IPS-18c (cell line): ENCODE data around the gene IMMP2L.
"Not testable (repeated sequence)": the region's sequence is repeated elsewhere in the genome, so short reads cannot be mapped to it uniquely, and the experiment has no call there.

Source experiments
- H3K4me3 ChIP-seq: 2 replicates; pipeline ENCODE4 v1.7.0; 2013; ENCODE audit warnings: low read depth, mild to moderate bottlenecking, low read length, moderate library complexity; ENCODE audit not compliant: insufficient read depth
- H3K9me3 ChIP-seq: one replicate; pipeline ENCODE4 v1.6.1; 2013; ENCODE audit warnings: mild to moderate bottlenecking, low read length, moderate library complexity; ENCODE audit not compliant: control insufficient read depth, insufficient read depth

The IMMP2L gene

DNA sequence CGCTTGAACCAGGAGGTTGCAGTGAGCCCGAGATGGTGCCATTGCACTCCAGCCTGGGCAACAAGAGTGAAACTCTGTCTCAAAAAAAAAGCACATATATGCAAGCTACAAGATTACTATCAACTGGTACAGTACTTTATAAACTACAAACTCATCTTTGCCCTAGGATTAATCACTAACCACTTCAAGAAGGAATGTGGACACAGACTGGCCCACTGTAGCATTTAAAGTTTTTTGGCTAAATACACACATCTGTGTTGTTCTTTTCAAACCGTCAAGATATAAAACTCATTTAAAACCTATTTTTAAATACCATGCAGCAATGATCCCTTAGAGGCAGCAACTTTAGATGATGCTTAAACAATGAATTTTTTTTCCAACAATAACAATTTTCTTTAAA, 205.4 kb downstream of the IMMP2L start:
- H3K9me3 ChIP-seq: no peaks in the 10 kb centered on the region
- H3K4me3 ChIP-seq: no peak overlapping the region

DNA sequence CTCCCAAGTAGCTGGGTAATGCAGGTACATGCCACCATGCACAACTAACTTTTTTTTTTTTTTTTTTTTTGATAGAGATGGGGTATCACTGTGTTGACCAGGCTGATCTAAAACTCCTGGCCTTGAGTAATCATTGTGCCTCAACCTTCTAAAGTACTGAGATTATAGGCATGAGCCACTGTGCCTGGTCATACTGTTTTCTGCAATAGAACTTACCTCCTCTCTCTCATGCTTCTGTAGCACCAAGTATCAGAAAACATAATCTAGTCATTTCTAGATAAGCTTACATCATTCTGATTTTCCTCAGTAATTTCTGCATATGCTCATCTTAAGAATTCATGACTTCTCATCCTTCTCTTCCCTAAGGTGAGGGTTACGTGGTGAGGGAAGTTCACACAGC, 210.0 kb downstream of the IMMP2L start:
- Histone ChIP-seq H3K9me3 (no peaks in the 10 kb centered on the region), H3K4me3 (no peak overlapping the region)

- Histone ChIP-seq H3K4me3 (no peak overlapping the region), H3K9me3 (no peaks in the 10 kb centered on the region)
Measured at GRCh38 chr7:111346219-111346618, 216.1 kb downstream of the IMMP2L start.

DNA sequence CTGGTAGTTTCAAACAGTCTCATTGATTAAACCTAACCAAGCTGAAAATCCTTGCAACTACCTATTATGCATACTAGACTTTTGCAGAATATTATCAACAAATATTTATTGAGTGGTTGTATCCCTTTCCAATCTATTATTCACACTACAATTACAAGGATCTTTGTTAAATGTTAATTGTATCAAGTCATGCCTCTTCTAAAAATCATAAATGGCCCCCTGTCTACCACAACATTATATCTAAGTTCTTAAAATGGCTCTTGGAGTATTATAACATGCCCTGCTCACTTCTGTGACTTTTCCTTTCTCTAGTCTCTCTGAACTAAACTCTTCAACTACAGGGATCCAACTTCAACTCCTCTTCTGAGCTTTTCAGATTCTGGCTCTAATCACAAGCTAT, 219.3 kb downstream of the IMMP2L start:
- Histone ChIP-seq H3K9me3 (no peaks in the 10 kb centered on the region), H3K4me3 (no peak overlapping the region)

DNA sequence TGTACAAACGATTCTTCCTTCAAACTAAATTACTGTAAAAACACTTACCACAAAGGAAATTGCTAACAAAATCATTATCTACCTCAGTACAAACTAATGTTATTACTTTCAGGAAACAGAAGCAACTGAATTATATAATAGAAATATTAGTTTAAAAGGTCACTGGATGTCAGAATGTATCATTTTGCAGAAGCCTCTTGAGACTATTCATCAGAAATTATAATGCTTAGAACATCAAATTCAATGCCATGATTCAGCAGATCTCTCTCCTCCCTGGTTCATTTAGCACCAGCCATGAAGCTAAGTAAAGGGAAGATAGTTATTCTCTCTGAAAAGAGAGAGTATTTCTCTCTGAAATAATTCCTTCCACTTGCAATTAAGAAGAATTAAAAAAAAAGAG, 223.3 kb downstream of the IMMP2L start:
- Histone ChIP-seq H3K4me3 (no peak overlapping the region), H3K9me3 (no peaks in the 10 kb centered on the region)

DNA sequence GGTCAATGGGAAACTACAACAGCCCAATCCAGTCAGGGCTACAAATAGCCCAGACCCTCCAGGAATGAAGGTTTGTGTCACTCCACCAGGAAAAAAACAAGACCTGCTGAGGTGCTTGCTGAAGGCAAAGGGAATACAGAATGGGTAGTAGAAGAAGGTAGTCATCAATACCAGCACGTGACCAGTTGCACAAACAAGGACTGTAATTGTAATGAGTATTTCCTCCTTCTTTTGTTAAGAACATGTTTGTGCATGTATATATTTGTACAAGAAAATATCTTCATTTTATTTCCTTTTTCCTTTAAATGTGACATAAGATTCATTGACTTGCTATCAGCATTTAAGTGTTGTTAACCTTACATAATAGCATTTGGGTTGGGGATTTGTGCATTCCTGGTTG, 229.3 kb downstream of the IMMP2L start:
- no peaks in the 10 kb centered on the region for H3K9me3 ChIP-seq
- H3K4me3 ChIP-seq: no peak overlapping the region

- Histone ChIP-seq H3K9me3 (no peaks in the 10 kb centered on the region), H3K4me3 (no peak overlapping the region)
Measured at GRCh38 chr7:111330235-111330523, 232.1 kb downstream of the IMMP2L start.

- no peak overlapping the region for H3K4me3 ChIP-seq
- no peaks in the 10 kb centered on the region for H3K9me3 ChIP-seq
Measured at GRCh38 chr7:111329367-111330234, 232.7 kb downstream of the IMMP2L start.

- no peaks in the 10 kb centered on the region for H3K9me3 ChIP-seq
- H3K4me3 ChIP-seq: no peak overlapping the region
Measured at GRCh38 chr7:111328487-111328886, 233.8 kb downstream of the IMMP2L start.

DNA sequence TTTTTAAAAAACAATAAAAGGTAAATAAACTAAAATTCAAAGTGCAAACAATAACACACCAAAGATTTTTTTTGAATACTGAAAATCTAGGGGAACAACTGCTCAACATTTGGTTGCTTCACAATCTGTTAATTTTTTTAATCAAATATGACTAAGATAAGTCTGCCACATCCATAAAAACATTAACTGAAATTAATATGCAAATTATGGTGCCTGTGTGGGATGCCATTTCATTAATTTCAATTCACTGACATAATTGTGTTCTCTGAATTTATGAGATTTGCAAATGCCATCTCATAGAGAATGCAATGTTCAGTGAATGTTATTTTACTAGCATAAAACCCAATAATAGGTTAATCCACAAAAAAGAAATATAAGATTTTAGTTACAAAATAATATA, 237.5 kb downstream of the IMMP2L start:
- H3K4me3 ChIP-seq: no peak overlapping the region
- H3K9me3 ChIP-seq: no peaks in the 10 kb centered on the region

GRCh38 chr7:111324228-111324627, 238.1 kb downstream of the IMMP2L start:
- H3K9me3 ChIP-seq: no peaks in the 10 kb centered on the region

DNA sequence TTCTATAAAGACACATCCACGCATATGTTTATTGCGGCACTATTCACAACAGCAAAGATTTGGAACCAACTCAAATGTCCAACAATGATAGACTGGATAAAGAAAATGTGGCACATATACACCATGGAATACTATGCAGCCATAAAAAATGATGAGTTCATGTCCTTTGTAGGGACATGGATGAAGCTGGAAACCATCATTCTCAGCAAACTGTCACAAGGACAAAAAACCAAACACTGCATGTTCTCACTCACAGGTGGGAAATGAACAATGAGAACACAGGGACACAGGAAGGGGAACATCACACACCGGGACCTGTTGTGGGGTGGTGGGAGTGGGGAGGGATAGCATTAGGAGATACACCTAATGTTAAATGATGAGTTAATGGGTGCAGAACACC, 238.6 kb downstream of the IMMP2L start:
- not testable (repeated sequence) for H3K4me3 ChIP-seq, H3K9me3 ChIP-seq

More at GRCh38 chr7:111324228-111324627, 238.1 kb downstream of the IMMP2L start:
- no peak overlapping the region for H3K4me3 ChIP-seq

DNA sequence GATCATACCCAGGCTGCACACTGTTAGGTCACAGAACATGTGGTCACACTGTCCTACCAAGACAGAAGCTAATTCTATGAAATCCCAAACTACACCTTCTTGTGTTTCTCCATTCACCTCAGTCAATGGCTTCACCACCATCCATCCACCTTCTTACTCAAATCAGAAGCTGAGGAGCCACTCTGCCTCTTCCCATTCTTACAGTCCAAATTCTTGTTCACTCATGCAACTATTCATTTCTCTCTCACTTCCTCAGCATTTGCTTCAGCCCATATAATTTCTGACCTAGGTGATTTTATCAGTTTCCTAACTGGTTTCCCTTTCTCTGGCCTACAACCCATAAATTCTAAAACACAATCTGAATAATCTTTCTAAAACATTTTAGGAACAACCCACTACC, 242.2 kb downstream of the IMMP2L start:
- H3K4me3 ChIP-seq: no peak overlapping the region

GRCh38 chr7:111312966-111313365, 249.3 kb downstream of the IMMP2L start:
- H3K9me3 ChIP-seq: no peaks in the 10 kb centered on the region

More for the DNA sequence above, 242.2 kb downstream of the IMMP2L start:
- H3K9me3 ChIP-seq: no peaks in the 10 kb centered on the region

GRCh38 chr7:111308691-111309090, 253.6 kb downstream of the IMMP2L start:
- H3K4me3 ChIP-seq: no peak overlapping the region
- no peaks in the 10 kb centered on the region for H3K9me3 ChIP-seq

More at GRCh38 chr7:111312966-111313365, 249.3 kb downstream of the IMMP2L start:
- H3K4me3 ChIP-seq: no peak overlapping the region

DNA sequence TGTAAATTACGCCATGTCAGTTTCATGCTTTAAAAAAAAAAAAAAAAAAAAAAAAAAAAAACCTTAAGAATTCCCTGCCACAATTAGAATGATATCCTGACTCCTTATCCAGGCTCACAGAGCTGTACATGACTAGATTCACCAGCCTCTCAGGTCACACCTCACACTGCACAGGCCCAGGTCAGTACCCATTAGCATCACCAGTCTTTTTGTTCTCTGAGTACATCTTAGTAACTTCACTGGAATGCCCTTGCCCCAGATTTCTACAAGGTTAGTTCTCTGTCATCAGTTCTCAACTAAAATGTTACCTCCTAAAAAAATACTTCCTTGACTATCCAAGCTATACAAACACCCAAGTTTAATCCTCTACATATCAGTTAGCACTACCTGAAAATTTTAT, 260.4 kb downstream of the IMMP2L start:
- no peaks in the 10 kb centered on the region for H3K9me3 ChIP-seq
- no peak overlapping the region for H3K4me3 ChIP-seq

DNA sequence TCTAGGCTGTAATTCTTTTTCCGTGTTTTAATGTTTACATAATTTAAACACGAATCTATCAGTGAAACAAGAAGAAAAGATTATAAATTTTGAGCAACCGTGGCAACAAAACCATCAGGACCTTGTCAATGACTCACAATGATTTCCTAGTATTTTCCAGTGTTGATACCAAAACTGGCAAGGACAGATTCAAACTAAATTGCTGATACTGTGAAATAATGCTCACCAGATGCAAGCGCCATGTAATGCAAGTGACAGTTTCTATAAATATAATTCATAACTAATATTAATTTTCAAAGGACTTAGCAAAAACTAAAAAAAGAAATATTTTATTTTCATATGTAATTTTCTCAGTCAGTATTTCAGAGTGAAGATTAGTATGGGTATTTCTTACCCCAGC, 267.8 kb downstream of the IMMP2L start:
- H3K9me3 ChIP-seq: no peaks in the 10 kb centered on the region
- H3K4me3 ChIP-seq: no peak overlapping the region

DNA sequence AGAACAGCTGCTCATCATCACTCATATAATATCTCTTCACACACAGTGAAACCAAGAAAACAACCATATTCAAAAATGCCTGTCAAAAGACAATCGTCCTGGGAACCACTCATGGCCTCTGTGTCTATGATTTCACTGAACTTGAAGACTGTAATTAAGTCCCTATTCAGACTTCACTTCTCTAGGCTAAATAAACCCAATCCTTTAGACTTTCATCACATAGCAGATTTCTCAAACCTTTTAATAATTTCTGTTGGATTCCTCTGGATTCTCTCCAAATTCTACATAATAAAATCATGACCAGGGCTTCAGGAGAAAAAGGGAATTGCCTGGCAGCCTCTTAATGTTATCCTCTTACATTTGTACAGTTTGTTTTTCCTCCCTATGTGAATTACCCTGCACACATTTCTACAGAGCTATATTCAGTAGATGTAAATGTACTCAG, 270.2 kb downstream of the IMMP2L start:
- H3K4me3 ChIP-seq: no peak overlapping the region
- no peaks in the 10 kb centered on the region for H3K9me3 ChIP-seq

DNA sequence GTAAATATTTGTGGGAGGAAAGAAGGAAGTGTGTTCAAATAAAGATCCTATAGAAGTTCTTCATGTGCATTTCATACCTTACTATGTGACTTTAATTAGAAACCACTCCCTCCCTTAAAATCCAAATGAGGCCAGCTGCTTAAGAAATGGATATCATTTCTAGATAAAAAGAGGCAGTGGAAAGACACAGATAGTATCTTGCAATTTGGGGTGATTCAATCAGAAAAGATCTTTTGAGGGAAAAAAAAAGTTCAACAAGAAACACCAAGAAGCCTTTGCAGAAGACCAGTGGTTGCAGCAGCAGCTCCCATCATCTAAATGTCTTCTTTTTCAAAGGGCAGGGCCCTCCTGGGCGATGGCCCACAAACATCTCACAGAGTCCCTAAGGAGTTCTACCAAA, 271.3 kb downstream of the IMMP2L start:
- no peaks in the 10 kb centered on the region for H3K9me3 ChIP-seq
- H3K4me3 ChIP-seq: no peak overlapping the region
